Cardiac septum (tissue), 1 donor: ENCODE data around the gene ZMYND11. TPM values are rescaled to one million over a fixed set of nuclear protein-coding genes. Genes with fewer than 3 reads are reported as not detected.
"Not testable (repeated sequence)": the region's sequence is repeated elsewhere in the genome, so short reads cannot be mapped to it uniquely, and the experiment has no call there.

Experiments
- DNase-seq: peaks from one replicate; pipeline ENCODE4 v3.0.0-alpha.2; 2020; ENCODE audit warnings: low spot score
- intact Hi-C: fragments of 100-400 bp; cut with DNase I; formaldehyde crosslinking; loops from one replicate; pipeline ENCODE4 v1.14.0; 2022
- total RNA-seq: library from RNA; stranded (reverse); fragmentation: NEBNext Ultra II Directional; extraction: Animal tissue kit (Norgen Biotek cat#: 25700); gene quantifications from one replicate; pipeline ENCODE4 v1.2.1, GENCODE V29; 2021
- donor health status: DM: no; HTN: no; CAD: no.

Gene ZMYND11
- total RNA-seq, 1 donor from 2014 or later: 90.6 TPM

- DNase-seq: no peak
- intact Hi-C loops: no loop called here
Observed at GRCh38 chr10:234708-235406, 99.6 kb downstream of the ZMYND11 start.

GRCh38 chr10:235915-236314 is 100.7 kb downstream of the ZMYND11 start:
- intact Hi-C loops: no loop called here
- DNase-seq: no peak

- intact Hi-C loops: no loop called here
- DNase-seq: no peak
Observed at GRCh38 chr10:239109-239508, 103.9 kb downstream of the ZMYND11 start.

GRCh38 chr10:241451-241850 is 106.2 kb downstream of the ZMYND11 start:
- DNase-seq: no peak
- intact Hi-C loops: no loop called here

GRCh38 chr10:241966-242643 is 106.8 kb downstream of the ZMYND11 start:
- no peak for DNase-seq
- intact Hi-C loops: no loop called here

- intact Hi-C loops: no loop called here
- no peak for DNase-seq
Observed at GRCh38 chr10:244227-244626, 109.0 kb downstream of the ZMYND11 start.

- no peak for DNase-seq
- intact Hi-C loops: no loop called here
Observed at GRCh38 chr10:246431-246830, 111.2 kb downstream of the ZMYND11 start.

GRCh38 chr10:247480-247879 is 112.2 kb downstream of the ZMYND11 start:
- no peak for DNase-seq
- intact Hi-C loops: no loop called here

- DNase-seq: no peak
- intact Hi-C loops: no loop called here
Observed at GRCh38 chr10:248307-248706, 113.1 kb downstream of the ZMYND11 start.

- intact Hi-C loops: no loop called here
- no peak for DNase-seq
Observed at GRCh38 chr10:251982-252582, 116.8 kb downstream of the ZMYND11 start.

GRCh38 chr10:260819-261429 is 125.7 kb downstream of the ZMYND11 start:
- no peak for DNase-seq
- intact Hi-C loops: no loop called here

GRCh38 chr10:264160-265073 is 129.2 kb downstream of the ZMYND11 start:
- DNase-seq, intact Hi-C loops: not testable (repeated sequence)

- DNase-seq, intact Hi-C loops: not testable (repeated sequence)
Observed at GRCh38 chr10:265074-265440, 129.8 kb downstream of the ZMYND11 start.

- intact Hi-C loops, DNase-seq: not testable (repeated sequence)
Observed at GRCh38 chr10:265816-266588, 130.7 kb downstream of the ZMYND11 start.

- intact Hi-C loops: no loop called here
- DNase-seq: no peak
Observed at GRCh38 chr10:266974-267425, 131.7 kb downstream of the ZMYND11 start.

GRCh38 chr10:267705-268104 is 132.4 kb downstream of the ZMYND11 start:
- DNase-seq: no peak
- intact Hi-C loops: no loop called here

- no peak for DNase-seq
- intact Hi-C loops: no loop called here
Observed at GRCh38 chr10:269440-270074, 134.3 kb downstream of the ZMYND11 start.

GRCh38 chr10:271201-271600 is 135.9 kb downstream of the ZMYND11 start:
- intact Hi-C loops: no loop called here
- no peak for DNase-seq
